Lung microvascular endothelial cell (primary cell): ENCODE data around the gene HLA-DPB1. TPM values are rescaled to one million over a fixed set of nuclear protein-coding genes. Genes with fewer than 3 reads are reported as not detected.

Experiments used
- DNase-seq, 2 donors: peaks; one replicate each; pipeline versions ENCODE4 v3.0.0 to v3.0.0-alpha.2; 2010; ENCODE audit warnings: low read depth in 2 of 2
- total RNA-seq: library from RNA; depleted of rRNA; stranded (reverse); fragments of >200 nt; gene quantifications from 2 replicates; pipeline ENCODE4 v1.2.1, GENCODE V29; 2014

Gene HLA-DPB1
- total RNA-seq, 1 donor from 2014 or later = 7.3 TPM

DNA sequence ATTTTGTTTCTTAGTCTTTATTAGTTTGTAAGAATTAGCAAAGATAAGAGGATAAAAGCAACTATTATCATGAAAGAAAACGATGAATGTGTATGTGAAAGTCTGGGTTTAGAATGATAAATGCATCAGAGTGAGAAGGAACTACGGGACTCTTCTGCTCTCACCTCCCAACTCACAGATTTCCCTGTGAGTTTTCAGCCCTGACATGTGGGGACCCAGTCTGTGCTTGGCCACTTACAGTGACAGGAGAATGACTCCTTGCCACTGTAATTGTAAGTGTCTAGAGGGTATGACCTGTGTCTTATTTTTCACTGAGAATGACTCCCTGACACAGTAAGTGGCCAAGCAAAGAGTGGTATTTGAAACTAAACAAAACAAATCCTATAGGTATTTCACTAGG lies 4.9 kb upstream of the HLA-DPB1 start:
- DNase-seq = no peak

DNA sequence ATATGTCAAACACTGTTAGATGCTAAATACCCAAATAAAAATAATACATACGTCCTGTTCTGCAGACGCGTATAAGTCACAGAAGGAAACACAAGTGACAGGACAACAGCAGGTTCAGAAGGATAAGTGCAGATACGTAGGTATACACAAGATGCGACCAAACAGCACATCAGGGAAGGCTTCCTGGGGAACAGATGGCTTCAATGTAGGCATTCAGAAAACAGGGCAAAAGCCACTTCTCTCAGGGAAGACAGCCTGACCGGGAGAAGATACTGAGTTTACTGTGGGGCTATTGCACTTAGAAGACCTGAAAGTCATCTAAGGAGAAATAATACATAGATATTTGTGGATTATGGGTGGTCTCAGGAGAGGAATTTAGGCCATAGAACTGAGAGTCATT lies 4.2 kb upstream of the HLA-DPB1 start:
- DNase-seq = no peak

DNA sequence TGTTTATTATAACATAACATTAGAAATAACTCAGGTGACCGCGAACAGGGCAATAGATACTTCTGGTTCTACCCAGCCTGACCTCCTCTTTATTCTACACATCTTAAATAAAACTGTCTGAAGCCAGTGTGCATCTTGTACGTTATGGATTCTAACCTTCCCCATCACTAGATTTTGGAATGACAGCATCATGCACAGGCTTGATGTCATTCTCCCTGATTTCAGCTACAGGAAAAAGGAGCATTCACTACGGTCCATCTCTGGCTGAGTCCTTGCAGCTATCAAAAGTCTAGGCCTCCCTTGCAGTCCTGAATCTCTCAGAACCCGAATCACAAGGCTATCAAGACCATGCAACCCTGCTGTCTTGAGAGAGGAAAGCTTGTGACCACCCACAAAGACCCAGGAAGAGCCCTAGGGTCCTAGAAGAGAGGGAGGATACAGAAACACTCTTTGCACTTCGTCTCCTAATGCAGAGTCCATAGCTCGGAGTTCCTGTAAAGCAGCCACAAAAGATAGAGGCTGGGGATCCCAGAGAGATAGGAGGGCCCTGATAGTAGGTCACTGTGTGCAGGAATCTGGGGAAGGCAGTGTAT lies 3.2 kb upstream of the HLA-DPB1 start:
- DNase-seq = no peak

DNA sequence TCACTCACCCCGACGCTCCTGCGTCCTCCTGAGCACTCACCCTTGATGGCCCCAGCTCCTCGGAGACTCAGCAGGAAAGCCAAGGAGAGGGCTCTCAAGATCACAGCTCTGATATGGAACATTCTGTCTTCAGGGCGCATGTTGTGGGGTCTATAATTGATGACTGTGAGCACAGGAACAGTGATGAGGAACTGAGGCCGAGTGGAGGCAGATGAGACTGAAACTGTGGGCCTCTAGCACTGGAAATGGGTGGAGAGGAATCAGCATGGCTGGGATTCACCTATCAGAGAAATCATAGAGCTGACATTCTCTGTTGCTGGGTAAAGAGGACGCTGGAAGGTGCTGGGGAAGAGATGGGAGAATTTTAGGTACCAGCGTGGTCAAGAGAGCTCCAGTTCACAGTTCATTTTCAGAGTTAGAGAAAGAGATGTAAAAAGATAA lies 2.3 kb upstream of the HLA-DPB1 start, which contains the start of gene HLA-DPA1:
TSS of gene HLA-DPA1 (minus strand) at position 219 of the 441 bp plus-strand sequence.
- DNase-seq = peak; percentile 17 to 23

DNA sequence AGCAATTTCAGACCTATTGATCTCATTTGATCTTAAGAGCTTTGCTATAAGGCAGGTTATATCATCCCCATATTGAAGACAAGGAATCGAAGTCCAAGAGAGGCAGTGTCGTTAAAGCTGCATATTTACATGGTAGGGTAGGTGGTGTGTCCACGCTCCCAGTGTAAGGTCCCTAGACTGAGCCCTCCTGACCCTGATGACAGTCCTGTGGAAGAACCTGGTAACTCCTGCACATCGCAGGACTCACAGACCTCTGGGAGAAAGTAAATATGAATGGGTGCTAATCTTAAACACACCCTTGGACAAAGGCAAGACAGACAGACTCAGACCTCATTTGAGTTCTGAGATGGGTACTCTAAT lies 602 bp upstream of the HLA-DPB1 start:
- DNase-seq = no peak

DNA sequence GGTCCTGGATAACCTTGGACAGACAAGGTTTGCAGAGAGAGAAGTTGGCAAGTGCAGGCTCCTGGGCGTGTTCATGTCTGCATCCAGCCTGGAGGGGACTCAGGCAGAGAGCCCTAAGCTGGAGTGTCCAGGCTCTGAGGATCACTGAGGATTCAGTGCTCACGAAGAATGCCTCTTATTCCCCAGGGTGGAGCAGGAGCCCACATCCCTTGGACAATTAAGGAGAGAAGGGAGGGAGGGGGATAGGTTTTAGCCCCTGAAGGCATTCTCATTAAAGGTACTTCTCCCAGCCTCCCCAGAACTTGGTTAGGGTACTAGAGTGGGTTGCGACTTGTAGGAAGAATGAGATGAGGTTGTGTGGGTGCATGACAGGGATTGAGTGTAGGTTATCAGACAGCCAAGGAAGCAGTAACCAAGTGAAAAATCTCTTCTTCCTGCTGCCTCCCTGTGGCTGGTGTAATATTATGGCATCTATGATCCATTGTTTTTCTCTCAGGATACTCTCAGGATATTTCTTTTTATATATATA lies 680 bp downstream of the HLA-DPB1 start:
- no peak for DNase-seq

DNA sequence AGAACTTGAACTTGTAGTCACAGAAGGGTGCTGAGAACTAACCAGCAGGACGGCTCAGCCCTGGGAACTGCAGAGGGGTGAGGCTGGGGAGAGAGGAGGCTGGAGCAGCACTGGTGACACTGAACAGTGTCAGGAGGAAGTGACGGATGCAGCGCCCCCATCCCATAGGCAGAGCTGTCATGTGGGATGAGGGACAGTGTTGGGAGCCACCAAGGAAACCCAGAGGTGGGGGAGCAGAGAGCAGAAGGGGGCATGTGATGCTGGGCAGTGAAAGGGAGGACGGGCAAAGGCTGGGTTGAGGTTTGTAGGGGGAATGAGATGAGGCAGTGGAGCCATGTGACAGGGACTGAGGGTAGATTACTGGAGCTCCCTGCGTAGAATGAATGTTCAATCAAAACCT lies 2.1 kb downstream of the HLA-DPB1 start:
- no peak for DNase-seq

DNA sequence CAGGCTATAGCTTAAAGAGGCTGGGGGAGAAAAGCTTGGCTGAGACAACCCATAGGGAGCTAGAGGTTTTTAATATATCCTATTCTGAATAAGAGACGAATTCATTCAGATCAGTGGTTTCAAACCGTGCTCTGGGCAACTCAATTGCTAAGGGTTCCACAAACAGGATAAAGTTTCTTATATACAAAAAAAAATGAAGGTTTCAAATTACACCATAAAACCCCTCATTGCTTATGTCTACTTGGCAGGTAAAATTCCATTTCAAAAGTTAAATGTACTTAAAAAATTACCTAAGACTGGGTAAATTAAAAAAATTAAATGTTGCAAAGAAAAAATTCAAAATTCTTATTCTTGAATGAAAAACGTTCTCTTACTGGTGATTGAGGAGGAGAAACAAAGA lies 2.7 kb downstream of the HLA-DPB1 start:
- no peak for DNase-seq

DNA sequence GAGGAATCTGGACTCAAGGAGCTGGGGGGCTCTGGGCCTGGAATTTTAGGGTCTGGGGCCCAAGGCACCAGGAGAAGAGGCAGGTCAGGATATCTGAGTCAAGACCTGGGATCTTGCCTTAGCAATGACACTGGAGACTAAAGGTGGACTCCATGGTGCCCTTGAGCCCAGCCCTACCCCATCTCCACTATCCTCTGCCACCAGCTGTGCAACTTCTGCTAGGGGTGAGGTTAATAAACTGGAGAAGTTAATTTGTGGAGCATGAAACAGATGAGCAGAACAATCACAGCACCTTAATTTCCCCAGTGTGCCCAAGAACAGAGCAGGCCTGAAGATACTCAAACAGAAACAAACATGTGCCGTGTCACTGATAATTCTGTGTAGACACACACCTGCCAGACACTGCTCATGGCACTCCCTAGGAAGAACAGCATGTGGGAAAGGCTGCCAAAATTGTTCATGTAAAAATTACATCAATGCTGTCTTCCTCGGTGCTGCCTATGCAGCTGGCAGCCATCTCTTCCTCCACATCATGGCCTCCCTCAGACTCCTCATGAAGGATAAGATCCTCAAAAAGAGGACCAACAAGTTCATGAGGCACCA lies 3.2 kb downstream of the HLA-DPB1 start:
- DNase-seq = no peak

DNA sequence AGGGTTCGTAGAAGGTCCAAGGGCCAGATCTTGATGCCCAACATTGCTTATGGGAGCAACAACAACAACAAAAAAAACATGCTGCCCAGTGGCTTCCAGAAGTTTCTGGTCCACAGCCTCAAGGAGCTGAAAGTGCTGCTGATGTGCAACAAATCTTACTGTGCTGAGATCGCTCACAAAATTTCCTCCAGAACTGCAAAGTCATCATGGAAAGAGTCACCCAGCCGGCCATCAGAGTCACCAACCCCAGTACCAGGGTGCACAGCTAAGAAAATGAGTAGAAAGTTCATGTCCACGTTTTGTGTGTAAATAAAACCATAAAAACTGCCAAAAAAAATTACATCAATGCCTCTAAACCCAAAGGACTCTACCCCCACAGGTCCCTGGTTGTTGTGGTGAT lies 3.8 kb downstream of the HLA-DPB1 start:
- DNase-seq = no peak

DNA sequence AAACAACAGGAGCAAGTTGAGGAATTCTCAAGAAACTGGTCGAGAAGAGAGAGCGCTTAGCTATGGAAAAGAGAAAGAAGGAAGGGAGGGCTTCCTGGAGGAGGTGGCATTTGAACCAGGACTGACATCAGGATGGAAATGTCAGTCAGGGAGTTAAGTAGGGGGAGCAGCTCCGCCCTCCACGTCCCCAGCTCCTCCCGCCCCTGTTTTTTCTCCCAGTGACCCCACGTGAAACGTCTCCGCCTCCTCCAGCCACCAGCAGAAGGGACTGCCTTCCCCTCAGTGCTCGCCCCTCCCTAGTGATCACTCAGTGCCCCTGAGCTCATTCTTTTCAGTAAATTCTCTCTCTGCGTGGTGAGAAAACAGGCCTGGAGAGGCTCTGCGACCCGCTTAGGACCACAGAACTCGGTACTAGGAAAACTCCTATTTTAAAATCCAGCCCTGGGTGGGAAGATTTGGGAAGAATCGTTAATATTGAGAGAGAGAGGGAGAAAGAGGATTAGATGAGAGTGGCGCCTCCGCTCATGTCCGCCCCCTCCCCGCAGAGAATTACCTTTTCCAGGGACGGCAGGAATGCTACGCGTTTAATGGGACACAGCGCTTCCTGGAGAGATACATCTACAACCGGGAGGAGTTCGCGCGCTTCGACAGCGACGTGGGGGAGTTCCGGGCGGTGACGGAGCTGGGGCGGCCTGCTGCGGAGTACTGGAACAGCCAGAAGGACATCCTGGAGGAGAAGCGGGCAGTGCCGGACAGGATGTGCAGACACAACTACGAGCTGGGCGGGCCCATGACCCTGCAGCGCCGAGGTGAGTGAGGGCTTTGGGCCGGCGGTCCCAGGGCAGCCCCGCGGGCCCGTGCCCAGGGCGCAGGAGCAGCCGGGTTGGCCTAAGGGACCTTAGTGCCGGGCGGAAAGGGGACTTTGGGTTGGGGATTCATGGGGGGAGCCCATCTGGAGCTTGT lies 4.6 kb downstream of the HLA-DPB1 start:
- DNase-seq = peak; percentile 11 to 48

DNA sequence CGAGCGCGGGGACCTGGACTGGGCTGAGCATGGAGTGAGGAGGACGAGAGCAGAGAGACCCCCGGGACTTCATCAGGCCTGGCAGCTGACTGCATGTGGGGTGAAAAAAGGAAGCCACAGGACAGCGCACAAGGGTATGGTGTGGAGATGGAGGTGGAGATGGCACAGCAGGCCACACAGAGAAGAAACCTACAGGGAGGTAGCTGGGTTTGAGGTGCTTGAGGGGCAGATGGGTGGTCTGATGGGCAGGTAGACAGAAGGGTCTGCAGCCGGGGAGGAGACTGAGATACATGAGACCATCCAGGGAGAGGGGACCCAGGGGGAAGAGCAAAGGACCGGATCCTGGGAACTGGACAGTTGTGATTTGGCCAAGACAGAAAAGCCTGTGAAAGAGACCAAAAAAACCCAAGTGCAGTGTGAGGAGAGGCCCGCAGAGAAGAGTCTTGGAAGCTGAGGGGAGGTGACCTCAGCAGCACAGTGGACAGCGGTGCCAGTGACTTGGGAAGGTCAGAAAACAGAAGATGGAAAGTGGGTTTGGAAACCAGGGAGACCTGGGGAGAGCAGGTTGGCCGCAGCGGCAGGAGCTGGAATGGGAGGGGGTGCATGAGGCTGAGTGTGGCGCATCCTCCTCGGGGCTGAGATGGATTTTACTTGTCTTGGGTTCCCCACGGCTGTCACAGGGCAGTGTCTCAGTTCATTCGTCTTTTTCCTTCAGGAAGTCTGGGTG lies 5.5 kb downstream of the HLA-DPB1 start:
- no peak for DNase-seq

DNA sequence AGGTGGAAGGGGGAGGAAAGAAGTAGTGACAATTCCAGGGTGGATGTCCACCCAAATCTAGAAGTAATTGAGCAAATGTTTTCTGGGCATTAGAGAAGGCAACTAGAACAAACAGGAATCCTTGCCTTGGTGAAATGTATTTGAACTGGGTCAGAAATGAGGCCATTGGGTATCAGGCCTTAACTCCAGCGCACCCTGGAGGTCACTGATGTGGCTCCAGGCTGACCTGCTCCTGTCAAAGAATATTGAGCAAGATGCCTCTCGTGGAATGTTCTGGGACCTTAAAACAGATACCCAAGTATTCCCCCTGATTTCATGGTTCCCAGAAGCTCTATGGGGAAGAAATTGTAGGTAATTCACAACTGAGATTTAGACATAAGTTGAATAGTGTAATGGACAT lies 6.9 kb downstream of the HLA-DPB1 start:
- peak in 1 of 2 donors; percentile 56 for DNase-seq

DNA sequence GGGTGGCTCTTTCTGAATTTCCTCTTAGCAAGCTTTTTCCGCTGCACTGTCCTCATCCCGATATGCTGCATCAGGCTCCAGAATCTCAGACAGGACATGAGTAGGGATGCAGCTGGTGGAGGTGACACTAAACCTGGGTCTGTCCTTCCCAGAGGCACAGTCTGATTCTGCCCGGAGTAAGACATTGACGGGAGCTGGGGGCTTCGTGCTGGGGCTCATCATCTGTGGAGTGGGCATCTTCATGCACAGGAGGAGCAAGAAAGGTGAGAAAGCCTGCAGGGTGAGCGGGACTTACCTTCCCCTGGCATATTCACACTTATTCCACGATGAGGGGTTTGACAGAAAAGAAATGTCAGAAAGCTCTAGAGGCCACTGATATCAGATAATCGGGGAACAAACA lies 9.8 kb downstream of the HLA-DPB1 start:
- no peak for DNase-seq

DNA sequence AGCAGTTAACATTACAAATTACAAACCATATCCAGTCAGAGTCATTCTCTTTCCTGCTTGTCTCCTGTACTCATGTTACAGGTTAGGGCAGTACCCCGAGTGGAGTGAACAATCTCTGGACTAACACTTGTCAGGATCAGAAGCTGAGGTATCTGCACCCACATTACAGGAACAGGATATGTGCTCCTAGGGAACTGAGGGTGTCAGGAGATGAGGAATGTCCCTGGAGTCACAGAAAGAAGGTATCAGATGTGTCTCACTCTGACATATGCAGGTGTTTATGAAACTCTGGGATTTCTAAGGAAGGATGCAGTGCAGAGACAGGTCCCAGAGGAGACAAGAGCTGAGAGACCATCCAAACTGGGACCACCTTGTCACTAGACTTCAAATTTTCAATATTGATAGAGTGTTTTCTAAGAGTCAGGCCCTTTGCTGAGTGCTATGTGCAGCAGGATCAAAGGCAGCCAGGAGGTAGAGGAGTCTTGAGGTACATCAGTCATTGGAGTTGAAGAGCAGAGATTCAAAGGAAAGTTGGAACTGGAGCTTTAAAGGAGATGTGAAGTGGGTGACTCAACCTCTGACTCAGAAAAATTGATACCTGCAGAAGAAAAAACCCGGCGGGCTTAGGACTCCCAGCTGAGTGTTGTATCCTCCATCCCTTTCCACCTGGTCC lies 12.6 kb downstream of the HLA-DPB1 start:
- DNase-seq = no peak

DNA sequence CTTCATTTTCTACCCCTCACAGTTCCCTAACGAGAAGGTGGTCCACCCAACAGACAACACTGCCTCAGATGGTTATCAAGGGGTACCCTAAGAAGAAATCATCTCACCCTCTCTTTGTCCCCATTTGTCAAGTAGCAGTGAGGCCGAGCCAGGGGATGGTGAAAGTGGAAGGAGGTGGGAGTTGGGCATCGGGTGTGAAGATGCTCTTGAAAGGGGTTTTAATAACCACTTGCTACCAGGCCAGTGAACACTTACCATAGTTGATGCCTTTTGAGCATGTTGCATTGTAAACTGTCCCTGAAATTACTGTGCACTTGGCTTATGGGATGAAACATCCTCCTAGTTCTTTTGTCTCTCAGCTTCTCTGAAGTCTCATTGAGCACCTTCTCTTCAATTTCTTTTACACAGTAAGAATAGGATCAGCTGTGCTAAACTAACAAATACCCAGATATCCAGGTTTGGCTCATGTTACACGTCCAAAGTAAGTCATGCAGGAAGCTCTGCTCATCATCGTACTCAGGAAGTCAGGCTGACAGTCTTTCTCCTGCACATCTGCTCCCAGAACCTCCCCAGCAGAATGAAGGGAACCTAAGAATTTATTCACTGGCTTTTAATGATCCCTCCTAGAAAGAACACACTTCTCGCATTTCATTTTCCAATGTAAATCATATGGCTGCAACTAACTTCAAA lies 13.3 kb downstream of the HLA-DPB1 start:
- no peak for DNase-seq

DNA sequence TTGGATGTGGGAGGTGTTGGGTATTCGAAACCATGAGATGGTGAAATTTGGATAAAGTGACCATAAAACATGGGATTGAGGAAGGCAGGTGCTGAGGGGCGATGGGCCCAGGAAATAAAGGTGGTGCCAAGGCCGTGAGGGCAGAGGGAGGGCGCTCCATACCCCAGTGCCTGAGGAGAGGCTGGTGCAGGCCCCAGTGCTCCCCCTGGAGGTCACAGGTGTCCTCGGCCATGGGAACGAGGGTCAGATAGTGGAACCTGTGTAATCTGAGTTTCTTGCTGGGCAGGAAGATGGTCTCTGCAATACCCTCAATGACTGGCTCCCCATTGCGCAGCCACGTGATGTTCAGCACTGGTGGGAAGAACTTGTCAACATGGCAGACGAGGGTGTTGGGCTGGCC lies 16.2 kb downstream of the HLA-DPB1 start:
- DNase-seq = peak; percentile 20 to 28

DNA sequence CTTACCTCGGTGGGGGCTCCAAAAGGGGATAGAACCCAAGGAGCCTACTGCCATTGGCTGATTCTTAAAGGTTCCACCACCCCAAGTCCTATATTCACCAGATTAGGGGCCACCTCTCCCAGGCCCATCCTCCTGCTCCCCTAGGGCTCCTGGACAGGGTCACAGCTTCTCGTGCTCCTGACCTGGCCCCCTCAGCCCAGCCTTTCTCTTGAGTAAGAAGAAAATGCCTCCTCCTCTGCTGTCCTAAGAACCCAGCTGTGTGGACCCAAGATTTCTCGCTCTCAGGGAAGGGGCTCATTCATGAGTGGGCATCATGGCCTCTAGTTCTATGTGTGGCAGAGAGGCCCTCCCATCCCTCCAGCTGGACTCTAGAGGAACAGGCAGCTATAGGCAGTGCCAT lies 16.6 kb downstream of the HLA-DPB1 start:
- DNase-seq = no peak

DNA sequence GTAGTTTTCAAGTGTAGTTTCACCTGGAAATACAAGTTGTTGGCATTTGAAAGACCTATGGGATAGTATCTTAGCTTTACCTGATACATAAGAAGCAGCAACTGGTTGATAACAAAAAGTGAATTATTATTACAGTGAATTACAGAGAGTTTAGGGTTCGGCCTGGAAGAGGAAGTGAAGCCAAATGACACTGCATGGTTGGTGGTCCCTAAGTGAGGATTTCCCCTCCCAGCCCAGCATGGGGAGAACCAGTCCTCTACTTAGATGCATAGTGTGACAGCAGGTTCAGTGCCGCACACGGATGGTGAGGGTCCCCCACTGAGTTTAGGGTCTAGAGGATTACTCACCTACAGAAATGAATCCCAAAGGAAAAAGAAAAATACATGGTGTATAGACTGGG lies 18.1 kb downstream of the HLA-DPB1 start:
- no peak for DNase-seq

DNA sequence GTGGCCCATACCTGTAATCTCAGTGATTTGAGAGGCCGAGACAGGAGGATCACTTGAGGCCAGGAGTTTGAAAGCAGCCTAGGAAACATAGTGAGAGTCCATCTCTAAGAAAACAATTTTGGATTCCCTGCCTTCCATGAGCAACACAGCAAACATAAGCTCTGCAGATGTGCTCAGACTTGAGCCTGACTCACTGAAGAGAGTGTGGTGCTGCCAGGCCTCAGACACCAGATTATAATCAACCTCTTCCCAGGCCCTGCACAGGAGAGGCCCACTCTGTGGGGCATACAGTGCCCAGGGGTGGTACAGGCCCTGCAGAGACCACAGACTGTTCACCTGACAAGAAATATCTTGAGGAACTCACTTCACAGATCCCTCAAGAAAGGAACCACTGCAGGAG lies 19.9 kb downstream of the HLA-DPB1 start:
- DNase-seq = no peak
